Activated naive CD4-positive, alpha-beta T cell treated with anti-CD3 and anti-CD28 coated beads, Interleukin-2, amount 50 U/mL, for 16 hours (primary cell): ENCODE measurements around the gene CADM4.
A peak's percentile ranks its signal among the peaks of the same experiment; 100 is the strongest.
"Not testable (repeated sequence)": the region's sequence is repeated elsewhere in the genome, so short reads cannot be mapped to it uniquely, and the experiment has no call there.

Experiments
- DNase-seq: peaks from one replicate; pipeline ENCODE4 v3.0.0-alpha.2; 2020

The CADM4 gene

DNA sequence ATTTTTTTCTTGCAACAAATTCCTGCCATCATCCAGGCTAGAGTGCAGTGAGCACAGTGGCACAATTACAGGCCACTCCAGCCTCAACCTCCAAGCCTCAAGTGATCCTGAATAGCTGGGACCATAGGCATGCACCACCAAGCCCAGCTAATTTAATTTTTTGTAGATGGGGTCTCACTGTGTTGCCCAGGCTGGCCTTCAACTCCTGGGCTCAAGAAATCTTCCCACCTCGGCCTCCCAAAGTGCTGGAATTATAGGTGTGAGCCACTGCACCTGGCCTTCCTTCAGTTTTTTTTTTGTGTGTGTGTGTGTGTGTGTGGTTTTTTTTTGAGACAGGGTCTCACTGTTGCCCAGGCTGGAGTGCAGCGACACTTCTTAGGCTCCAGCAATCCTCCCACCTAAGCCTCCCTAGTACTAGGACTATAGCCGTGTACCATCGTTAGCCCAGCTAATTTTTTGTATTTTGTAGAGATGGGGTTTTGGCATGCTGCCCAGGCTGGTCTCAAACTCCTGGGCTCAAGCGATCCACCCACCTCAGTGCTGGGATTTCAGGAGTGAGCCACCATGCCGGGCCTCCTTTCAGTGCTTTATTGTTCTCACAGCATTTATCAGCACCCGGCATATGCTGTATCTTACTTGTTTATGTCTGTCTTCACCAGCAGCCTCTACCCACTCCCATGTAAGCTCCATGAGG lies 33.6 kb downstream of the CADM4 start:
- no peak for DNase-seq

DNA sequence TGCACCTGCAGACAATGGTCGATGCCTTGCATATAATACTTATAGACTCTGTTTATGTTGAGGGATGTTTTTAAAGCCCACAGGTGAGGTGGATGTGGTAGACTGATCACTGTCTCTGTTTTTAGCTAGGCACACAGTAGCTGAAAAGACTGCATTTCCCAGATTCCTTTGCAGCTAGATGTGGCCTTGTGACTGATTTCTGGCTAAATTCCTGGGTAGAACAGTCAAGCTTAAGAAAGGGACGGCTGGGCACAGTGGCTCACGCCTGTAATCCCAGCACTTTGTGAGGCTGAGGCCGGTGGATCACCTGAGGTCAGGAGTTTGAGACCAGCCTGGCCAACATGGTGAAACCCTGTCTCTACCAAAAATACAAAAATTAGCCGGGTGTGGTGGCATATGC lies 39.3 kb downstream of the CADM4 start:
- not testable (repeated sequence) for DNase-seq

DNA sequence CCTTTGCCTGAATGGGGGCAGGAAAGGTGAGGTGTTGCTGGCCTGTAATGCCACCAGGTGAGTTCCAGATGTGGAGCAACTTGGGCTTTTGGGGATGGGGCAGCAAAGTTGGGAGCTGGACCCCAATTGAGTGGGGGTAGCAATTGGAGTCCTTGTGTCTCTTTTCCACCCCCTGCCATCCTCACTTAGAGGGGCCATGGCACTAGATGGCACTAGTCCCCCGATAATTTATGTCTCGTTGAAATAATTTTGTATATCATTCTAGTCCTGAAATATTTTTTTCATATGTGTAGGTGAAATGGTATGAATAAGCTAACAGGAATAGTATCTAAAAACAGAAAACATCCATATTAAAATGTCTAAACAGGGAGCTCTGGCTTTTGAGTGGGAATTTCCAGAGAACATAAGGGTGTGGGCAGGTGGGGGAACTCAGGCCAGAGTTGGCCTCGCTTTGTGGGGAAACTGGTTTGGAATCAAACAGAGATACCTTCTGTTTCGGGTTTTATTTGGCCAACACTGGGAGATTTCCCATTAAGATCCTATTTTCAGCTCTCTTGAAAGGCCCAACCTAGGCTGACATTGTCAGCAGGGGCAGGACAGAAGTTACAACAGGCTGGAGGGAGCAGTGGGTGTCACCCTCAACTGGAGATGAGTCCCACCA lies 39.9 kb downstream of the CADM4 start:
- DNase-seq: no peak

DNA sequence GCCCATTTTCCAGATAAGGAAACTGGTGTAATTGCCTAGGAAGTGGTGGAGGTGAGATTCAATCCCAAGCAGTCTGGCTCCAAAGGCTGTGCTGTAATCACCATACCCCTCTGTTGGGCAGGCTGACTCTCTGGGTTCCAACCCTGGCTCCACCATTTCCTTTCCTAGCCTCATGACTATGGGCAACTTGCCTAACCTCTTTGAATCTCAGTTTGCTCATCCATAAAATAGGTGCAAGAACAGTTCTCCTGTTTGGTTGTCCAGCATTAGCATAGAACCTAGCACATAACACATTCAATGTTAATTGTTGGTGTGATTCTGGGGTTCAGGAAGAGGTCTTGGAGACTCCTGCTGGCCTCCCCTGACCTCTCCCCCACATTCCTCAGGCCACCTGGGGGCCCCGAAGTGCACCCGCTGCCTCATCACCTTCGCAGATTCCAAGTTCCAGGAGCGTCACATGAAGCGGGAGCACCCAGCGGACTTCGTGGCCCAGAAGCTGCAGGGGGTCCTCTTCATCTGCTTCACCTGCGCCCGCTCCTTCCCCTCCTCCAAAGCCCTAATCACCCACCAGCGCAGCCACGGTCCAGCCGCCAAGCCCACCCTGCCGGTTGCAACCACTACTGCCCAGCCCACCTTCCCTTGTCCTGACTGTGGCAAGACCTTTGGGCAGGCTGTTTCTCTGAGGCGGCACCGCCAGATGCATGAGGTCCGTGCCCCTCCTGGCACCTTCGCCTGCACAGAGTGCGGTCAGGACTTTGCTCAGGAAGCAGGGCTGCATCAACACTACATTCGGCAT lies 41.0 kb downstream of the CADM4 start:
- no peak for DNase-seq

DNA sequence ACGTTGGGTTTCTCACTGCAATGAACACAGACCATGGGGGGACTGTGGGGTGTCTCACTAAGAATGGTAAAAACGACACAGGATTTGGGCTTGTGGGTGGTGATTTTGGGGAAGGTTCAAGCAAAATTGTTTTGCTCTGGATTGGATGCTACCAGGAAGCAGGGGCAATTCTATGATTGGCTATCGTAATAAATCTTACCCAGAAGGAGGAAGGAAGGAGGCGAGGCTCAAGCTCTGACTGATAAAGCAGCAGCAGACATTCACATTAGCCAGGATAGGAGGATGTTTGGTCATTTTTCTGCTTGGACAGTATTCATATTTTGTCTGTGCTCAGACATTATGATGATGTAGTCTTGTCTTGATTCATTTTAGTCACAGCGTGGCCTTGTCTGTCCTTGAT lies 41.8 kb downstream of the CADM4 start:
- no peak for DNase-seq

DNA sequence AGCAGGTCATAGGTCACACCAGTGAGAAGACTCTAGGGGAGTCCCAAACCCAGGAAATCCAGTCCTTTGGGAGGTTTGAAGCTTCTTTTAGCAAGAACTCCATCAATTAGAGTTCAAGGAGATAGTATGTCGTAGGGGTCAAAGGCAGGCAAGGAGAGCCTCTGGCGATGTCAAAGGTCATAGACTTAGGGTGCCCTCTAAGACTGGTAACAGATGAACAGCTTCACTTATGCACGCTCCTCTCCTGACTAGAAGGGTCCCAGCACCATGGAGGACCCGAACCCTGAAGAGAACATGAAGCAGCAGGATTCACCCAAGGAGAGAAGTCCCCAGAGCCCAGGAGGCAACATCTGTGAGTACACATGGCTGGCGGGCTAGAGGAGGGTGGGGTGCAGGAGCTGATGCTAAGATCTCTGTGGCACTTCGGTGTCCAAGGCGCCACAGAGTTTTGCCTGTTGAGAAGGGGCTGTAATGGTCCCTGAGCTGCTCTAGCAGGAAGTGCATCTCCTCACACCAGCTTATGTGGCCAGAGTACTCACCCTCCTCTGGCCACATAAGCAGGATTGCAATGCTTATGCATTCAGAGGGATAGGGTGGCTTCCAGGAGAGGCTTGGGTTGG lies 42.7 kb downstream of the CADM4 start:
- DNase-seq: no peak

DNA sequence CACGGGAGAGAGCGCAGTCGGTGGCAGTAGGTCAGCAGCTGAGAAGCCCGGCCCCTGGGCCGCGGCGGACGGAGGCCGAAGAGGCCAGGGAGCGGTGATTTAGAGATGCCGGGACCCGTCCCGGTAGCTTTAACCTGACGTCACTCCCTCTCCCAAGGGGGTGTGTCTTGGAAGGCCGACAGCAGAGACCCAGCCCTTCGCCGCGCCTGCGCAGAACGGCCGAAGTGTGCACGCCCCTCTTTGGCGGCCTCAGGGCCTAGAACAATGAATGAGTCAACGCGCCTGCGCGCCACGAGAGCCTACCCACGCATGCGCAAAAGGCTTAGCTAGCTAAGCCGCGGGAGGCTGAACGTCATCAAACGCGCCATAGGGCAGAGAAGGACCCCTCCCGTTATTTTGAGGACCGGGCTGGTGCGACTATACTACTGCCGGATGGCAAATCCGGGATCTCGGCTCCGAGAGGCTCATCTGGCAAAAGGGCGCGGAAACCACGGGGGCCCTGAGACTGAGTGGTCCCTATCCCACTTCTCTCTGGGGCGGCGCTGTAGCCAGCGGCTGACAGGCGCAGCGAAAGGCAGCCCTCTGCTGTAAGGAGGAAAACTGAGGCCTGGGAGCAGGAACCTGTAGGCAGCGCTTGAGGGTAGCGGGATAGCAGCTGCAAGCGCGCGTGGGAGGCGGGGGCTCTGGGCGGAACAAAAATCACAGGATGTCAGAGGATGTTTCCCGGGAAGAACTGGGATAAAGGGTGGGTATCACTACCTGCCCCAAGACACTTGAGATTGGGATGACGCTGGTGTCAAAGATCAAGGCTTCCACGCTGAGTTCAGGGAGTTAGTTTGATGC lies 43.4 kb downstream of the CADM4 start, which contains the start of the genes IRGQ and ZNF576:
TSS of gene IRGQ (minus strand) at position 136 of the 843 bp plus-strand sequence. CDS start 796 bp downstream, outside the sequence.
TSS of gene ZNF576 (plus strand) at position 597 of the 843 bp plus-strand sequence. CDS start 514 bp downstream, outside the sequence.
- peak; percentile 100 for DNase-seq

DNA sequence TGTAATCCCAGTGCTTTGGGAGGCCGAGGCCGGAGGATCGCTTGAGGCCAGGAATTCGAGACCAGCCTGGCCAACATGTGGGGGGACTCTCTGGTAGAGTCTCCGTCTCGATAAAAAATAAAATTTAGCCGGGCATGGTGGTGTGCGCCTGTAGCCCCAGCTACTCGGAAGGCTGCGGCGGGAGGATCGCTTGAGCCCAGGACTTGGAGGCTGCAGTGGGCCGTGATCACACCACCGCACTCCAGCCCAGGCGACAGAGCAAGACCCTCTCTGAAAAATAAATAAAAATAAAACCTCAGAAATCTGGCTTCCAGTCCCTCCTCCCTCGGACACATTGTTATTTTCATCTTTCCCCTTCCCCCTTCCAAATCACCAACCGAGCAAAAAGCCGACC lies 44.0 kb downstream of the CADM4 start:
- peak; percentile 32 for DNase-seq

DNA sequence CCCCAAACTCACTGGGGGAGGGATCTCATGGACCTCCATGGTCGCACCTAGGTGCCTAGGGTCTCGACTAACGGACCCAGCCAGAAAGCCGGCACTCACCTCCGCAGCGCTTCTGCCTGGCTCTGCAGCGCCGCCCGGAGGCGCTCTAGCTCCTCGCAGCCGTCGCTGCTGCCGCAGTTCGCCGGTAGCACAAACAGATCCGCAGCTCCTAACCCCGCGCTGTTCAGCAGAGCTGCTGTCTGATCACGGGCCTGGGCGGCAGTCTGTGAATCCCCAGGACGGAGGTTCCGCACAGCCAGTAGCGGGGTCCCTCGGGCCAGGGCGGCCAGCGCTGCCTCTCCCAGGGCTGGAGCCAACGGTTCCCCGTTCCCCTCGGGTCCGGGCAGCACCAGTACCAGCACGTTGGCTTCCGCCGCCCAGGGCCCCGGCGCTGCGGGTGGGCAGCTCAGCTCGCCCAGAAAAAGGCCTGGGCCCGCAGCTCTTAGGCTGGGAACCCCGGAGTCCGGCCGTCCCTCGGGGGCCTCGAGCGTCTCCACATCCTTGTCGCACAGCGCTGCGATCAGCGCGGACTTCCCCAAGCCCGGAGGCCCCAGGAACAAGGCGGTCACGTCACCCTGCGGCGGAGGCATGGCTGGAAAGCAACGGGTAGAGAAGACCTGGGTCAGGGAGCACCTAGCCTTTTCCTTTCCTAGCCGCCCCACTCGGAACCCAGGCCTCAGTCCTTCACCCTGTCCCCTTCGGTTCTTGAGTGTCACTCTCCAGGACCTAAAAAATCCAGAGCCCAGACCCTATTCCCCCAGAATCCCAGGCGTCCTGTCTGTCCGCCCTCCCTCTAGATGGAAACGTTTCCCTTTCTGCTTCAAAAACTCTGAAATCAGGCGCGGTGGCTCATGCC lies 44.7 kb downstream of the CADM4 start:
- peak; percentile 79 for DNase-seq

DNA sequence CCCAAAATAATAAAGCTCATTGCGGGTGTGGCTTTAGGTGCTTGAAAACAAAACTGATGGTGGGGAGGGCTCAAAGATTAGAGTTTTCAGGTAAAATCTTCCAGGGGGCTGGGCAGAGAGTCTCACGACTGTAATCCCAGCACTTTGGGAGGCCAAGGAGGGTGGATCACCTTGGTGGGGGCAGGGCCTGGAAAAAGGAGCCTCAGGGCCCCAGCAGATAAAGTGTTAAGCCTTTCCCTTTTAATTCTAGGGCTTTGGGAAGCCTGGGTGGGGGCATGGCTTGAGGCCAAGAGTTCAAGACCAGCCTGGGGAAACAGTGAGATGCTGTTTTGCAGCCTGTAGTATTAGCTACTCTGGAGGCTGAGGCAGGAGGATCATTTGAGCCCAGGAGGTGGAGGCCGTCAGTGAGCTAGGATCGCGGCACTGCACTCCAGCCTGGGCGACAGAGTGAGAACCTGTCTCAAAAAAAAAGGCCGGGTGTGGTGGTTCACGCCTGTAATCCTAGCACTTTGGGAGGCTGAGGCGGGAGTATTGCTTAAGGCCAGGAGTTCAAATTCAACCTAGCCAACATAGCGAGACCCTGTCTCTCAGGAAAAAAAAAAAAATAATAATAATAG lies 45.5 kb downstream of the CADM4 start:
- no peak for DNase-seq

DNA sequence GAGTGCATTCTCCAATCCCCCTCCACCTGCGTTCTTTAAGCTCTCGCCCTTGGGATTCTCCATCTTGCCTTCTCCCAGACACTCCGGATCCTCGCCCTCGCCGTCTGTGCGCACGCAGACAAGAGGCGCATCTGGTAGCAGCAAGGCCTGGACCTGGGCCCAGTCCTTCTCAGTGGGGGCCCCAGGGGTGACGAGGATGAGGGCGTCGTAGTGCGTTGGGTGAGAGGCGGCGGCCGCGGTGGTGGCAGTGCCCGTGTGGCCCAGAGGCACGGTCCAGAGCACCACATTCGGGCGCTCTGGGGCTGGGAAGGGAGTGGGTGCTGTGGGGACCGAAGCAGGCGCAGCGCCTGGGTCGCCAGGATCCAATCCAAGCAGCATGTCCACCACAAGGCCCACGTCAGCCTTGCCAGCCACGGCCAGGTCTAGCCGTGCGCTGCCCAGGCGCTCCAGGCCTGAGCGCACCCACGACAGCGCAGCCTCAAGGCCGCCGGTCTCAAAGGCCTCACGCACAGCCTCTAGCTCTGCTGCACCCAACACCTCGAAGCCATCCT lies 46.8 kb downstream of the CADM4 start:
- DNase-seq: no peak

DNA sequence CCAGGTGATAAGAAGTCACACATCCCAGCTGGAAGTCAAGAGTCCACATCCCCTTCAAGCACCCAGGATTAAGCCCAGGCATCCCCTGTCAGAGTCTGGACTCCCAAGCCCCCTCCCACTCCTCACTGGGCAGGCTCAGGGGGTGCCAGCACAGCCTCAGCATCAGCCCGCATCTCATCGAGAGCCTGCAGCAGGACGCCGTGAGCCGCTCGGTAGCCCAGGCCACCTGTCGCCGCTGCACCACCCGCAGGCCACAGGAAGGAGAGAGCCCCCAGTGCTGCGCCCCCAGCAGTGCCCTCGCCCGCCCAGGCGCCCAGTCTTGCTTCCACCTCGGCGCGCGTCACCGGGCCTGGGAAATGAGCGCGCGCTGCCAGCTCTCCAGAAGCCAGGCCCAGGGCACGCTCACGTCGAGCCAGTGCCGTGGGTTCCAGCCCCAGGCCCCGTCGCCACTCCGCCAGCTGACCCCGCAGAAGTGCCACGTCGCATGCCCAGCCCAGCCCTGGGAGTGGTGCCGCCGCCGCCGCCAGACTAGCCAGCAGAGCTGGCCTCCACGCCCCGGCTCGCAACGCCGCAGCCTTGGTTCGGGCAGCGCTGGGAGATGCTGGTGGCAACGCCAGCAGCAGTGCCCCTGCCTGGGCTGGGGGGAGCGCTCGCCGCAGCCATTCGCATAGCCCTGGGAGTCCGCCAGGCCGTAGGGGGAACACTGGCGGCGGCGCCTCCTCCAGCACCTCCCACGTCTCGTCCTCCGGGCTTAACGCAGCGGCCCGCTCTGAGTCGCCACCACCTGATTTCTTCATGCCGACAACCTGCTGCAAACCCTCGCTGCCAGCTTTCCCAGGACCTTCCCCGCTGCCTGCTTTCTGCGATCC lies 47.5 kb downstream of the CADM4 start:
- no peak for DNase-seq

DNA sequence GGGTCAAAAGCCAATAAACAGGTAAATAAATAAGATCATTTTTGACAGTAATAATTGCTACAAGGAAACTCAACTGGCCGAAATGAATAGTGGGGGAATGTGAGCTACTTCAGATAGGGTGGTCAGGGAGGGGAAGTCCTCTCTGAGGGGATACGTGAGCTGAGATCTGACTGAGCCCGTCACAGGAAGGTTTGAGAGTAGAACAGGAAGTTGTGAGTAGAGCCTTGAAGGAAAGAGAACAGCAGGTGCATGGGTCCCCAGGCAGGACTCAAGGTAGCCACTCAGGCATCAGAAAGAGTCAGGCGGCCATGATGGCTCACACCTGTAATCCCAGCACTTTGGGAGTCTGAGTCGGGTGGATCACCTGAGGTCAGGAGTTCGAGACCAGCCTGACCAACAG lies 50.0 kb downstream of the CADM4 start:
- DNase-seq: no peak

DNA sequence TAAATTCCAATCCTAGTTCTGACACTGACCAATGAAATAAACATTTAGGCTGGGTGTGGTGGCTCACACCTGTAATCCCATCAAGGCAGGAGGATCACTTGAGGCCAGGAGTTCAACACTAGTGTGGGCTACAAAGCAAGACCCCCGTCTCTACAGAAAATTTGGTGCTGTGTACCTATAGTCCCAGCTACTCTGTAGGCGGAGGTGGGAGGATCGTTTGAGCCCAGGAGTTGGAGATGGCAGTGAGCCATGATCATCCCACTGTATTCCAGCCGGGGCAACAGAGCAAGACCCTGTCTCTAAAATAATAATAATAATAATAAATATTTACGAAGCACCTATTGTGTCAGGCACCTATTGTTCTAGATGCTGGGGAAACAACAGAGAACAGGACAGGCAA lies 50.4 kb downstream of the CADM4 start:
- DNase-seq: no peak

DNA sequence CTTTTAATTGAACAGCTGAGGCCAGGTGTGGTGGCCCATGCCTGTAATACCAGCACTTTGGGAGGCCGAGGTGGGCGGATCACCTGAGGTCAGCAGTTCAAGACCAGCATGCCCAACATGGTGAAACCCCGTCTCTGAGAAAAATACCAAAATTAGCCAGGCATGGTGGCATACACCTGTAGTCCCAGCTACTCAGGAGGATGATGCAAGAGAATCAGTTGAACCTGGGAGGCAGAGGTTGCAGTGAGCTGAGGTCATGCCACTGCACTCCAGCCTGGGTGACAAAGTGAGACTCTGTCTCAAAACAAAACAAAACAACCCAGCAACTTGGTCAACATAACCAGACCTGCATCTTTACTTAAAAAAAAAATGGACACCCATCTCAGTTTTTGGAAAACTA lies 52.6 kb downstream of the CADM4 start:
- DNase-seq: not testable (repeated sequence)

DNA sequence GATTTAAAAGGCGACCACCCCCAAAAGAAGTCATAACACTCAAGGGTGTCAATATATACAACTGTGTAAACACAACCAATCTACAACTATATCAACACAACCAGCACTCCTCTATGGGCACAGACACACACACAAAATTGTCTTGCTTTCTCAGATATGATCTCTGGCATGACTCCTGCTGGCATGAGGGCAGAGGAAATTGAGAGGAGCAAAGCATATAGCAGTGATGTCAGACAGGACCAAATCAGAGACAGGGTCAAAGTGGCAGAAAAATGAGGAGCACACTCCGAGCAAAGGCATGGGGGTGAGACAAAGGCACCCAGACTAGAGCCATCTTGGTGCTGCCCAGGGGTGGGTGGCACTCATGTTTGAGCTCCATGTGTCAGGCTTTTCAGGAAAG lies 53.3 kb downstream of the CADM4 start:
- no peak for DNase-seq

DNA sequence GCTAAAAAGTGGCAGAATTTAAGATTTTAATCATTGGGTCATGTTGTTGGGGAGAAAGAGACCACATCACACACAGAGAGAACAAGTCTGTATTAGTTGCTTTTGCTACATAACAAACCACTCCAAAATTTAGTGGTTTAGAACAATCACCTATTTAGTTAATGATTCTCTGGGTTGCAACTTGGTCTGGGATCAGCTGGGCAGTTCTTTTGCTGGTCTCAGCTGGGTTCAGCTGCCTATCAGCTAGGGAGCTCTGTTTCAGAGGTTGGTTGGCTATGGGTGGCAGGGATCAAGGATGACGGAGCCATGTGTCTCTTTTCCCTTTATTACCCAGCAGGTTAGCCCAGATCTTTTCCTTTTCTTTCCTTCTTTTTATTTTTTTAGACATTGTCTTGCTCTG lies 55.2 kb downstream of the CADM4 start:
- DNase-seq: no peak

DNA sequence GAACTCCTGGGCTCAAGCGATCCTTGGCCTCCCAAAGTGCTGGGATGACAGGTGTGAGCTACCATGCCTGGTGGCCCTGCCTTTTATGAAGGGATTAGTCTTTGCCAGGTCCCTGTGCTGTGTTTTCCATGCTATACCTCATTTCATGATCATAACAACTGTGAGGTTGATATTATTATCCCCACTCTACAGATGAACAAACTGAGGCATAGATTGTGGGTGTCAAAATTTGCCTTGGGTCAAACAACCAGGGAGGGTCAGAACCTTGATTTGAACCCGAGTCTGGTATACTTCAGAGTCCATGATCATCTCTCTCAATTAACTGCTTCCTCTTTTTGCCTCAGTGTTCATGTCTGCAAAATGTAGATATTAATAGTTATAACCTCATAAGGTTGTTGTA lies 57.2 kb downstream of the CADM4 start:
- no peak for DNase-seq

DNA sequence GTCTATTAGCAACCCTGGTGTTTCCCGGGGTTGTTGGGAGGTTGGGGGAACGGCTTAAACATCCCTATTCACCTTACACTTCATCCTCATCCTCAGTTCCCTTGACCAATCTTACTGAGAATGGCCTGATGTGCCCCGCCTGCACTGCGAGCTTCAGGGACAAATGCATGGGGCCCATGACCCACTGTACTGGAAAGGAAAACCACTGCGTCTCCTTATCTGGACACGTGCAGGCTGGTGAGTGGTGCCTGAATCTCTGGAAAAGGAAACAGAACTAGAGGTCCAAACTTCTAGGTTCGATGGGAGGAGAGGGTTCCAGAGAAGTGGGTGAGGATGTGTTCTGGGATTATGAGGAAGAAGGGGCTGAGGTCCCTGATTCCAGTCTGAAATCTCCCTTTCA lies 58.2 kb downstream of the CADM4 start:
- no peak for DNase-seq
